Thoracic aorta (tissue), 2 donors: ENCODE measurements around the gene CD40. TPM values are rescaled to one million over a fixed set of nuclear protein-coding genes. Genes with fewer than 3 reads are reported as not detected.

Experiments
- ATAC-seq: fragments of 150-250 bp; one replicate; pipeline ENCODE4 v1.8.0; 2017; ENCODE audit warnings: low read depth; ENCODE audit not compliant: insufficient number of reproducible peaks, low FRiP score
- DNase-seq: peaks from one replicate; pipeline ENCODE4 v3.0.0-alpha.2; 2020; ENCODE audit warnings: low spot score
- H3K27ac ChIP-seq, 2 donors: fragments of 200-600 bp; sonication (generic); 1 replicate in 1 of 2; 2 replicates in 1 of 2; pipeline ENCODE4 v1.5.1; 2016; ENCODE audit warnings: mild to moderate bottlenecking in 2 of 2, moderate library complexity in 2 of 2
- H3K27me3 ChIP-seq: fragments of 200-600 bp; sonication (generic); replicated peaks from 2 replicates; pipeline ENCODE4 v1.6.0; 2016; ENCODE audit warnings: mild to moderate bottlenecking; ENCODE audit not compliant: insufficient read depth
- H3K36me3 ChIP-seq: fragments of 200-600 bp; sonication (generic); one replicate; pipeline ENCODE4 v1.5.1; 2016
- H3K4me1 ChIP-seq, 2 donors: fragments of 200-600 bp; sonication (generic); 1 replicate in 1 of 2; 2 replicates in 1 of 2; pipeline versions ENCODE4 v1.5.1 to v1.6.0; 2016; ENCODE audit warnings: low read depth in 2 of 2, mild to moderate bottlenecking in 1 of 2; ENCODE audit not compliant: control insufficient read depth in 1 of 2
- H3K4me3 ChIP-seq: fragments of 200-600 bp; sonication (generic); 2 replicates; pipeline ENCODE4 v1.5.1; 2016; ENCODE audit warnings: mild to moderate bottlenecking
- H3K9me3 ChIP-seq: fragments of 200-600 bp; sonication (generic); 2 replicates; pipeline ENCODE4 v1.5.1; 2016
- CTCF ChIP-seq: fragments of 200-600 bp; sonication (generic); IDR thresholded peaks from one replicate; pipeline ENCODE4 v1.5.1; 2019; ENCODE audit warnings: antibody characterized with exemption
- total RNA-seq, 2 donors: library from RNA; depleted of rRNA; stranded (reverse); fragments of >200 nt; gene quantifications; one replicate each; pipeline versions ENCODE4 v1.1.0 to v1.2.3, GENCODE V29; 2016

The CD40 gene
- total RNA-seq, 2 donors from 2014 or later = 15.9 to 33.3 TPM

- ATAC-seq (no peak), DNase-seq (no peak)
- H3K27me3 ChIP-seq = no peaks in the 10 kb centered on the region
- no peak overlapping the region for H3K27ac ChIP-seq
- H3K36me3 ChIP-seq = peaks cover 12% of the 10 kb centered on the region
- H3K9me3 ChIP-seq = no peaks in the 10 kb centered on the region
- TF ChIP-seq CTCF = no peak
- H3K4me1 ChIP-seq = peaks cover 70 to 91% of the 10 kb centered on the region in 2 donors
- no peak overlapping the region for H3K4me3 ChIP-seq
These were observed 35.0 kb upstream of the CD40 start for GRCh38 chr20:46083101-46083500.

GRCh38 chr20:46083531-46084061, 34.5 kb upstream of the CD40 start:
- no peak for TF ChIP-seq CTCF
- Histone ChIP-seq H3K4me3 (no peak overlapping the region), H3K4me1 (peaks cover 72 to 96% of the 10 kb centered on the region in 2 donors), H3K9me3 (no peaks in the 10 kb centered on the region), H3K36me3 (peaks cover 8% of the 10 kb centered on the region), H3K27ac (no peak overlapping the region), H3K27me3 (no peaks in the 10 kb centered on the region)
- no peak for ATAC-seq
- DNase-seq = no peak

GRCh38 chr20:46084805-46085178, 33.3 kb upstream of the CD40 start:
- H3K27ac ChIP-seq = no peak overlapping the region

GRCh38 chr20:46085179-46085851, 32.8 kb upstream of the CD40 start:
- Histone ChIP-seq H3K27ac (no peak overlapping the region), H3K4me3 (no peak overlapping the region), H3K27me3 (no peaks in the 10 kb centered on the region), H3K9me3 (no peaks in the 10 kb centered on the region), H3K4me1 (peaks cover 69 to 86% of the 10 kb centered on the region in 2 donors), H3K36me3 (no peaks in the 10 kb centered on the region)
- DNase-seq (no peak), ATAC-seq (no peak)
- no peak for TF ChIP-seq CTCF

More at GRCh38 chr20:46084805-46085178, 33.3 kb upstream of the CD40 start:
- Histone ChIP-seq H3K36me3 (no peaks in the 10 kb centered on the region), H3K4me1 (peaks cover 72 to 88% of the 10 kb centered on the region in 2 donors), H3K27me3 (no peaks in the 10 kb centered on the region), H3K9me3 (no peaks in the 10 kb centered on the region), H3K4me3 (no peak overlapping the region)
- DNase-seq (no peak), ATAC-seq (no peak)
- no peak for TF ChIP-seq CTCF

GRCh38 chr20:46087161-46087560, 31.0 kb upstream of the CD40 start:
- Histone ChIP-seq H3K36me3 (no peaks in the 10 kb centered on the region), H3K27ac (no peak overlapping the region), H3K4me3 (no peak overlapping the region), H3K9me3 (no peaks in the 10 kb centered on the region), H3K27me3 (no peaks in the 10 kb centered on the region), H3K4me1 (peaks cover 51 to 73% of the 10 kb centered on the region in 2 donors)
- DNase-seq (no peak), ATAC-seq (no peak)
- TF ChIP-seq CTCF = no peak
